C4-2B (cell line): ENCODE measurements around the gene NCK2.

Experiments
- H3K27ac ChIP-seq: fragments of 450-650 bp; 2 replicates; pipeline ENCODE4 v1.5.1; 2017
- CTCF ChIP-seq: fragments of 450-650 bp; conservative IDR thresholded peaks from 2 replicates; pipeline ENCODE4 v1.5.1; 2017; ENCODE audit warnings: mild to moderate bottlenecking
- ZFX ChIP-seq: fragments of 450-650 bp; IDR thresholded peaks from 2 replicates; pipeline ENCODE4 v1.6.1; 2017

NCK2 gene

DNA sequence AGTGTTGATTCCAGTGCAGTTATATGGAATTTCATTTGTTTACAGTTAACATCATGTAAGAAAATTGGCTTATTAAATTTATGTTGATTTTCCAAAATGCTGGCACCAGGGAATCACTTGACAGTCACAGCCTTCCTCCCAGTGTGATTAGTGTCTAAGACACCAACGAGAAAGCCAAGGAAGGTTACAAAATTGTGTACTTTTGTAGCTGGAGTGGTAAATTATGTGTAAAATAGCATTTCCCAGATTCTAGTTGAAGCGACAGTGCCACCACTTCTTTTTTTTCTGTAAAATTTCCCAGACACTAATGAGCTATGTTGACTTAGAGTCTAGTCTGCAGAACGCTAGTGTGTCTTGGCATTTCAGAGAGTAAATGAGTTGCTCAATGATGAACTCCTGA is 101.3 kb downstream of the NCK2 start:
- TF ChIP-seq CTCF (no peak), ZFX (no peak)
- H3K27ac ChIP-seq: no peak overlapping the region

DNA sequence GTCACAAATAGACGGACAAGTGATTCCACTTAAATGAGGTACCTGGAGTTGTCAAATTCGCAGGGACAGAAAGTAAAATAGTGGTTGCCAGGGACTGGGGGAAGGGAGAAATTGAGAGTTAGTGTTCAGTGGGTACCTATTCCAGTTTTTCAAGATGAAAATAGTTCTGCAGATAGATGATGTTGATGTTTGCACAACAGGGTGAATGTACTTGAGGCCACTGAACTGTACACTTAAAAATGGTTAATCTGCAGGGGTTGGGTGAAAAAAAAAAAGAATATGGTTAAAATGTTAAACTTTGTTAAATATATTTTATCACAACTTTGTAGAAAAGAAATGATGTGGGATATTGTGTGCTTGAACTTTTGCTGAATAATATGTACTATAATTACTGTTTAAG is 102.3 kb downstream of the NCK2 start:
- no peak overlapping the region for H3K27ac ChIP-seq
- TF ChIP-seq CTCF: no peak

GRCh38 chr2:105848367-105848766 is 103.7 kb downstream of the NCK2 start:
- no peak overlapping the region for H3K27ac ChIP-seq
- no peak for TF ChIP-seq CTCF
- TF ChIP-seq ZFX: no peak

- TF ChIP-seq ZFX (no peak), CTCF (no peak)
- no peak overlapping the region for H3K27ac ChIP-seq
Observed at GRCh38 chr2:105849431-105850179, 104.9 kb downstream of the NCK2 start.

GRCh38 chr2:105852066-105852465 is 107.4 kb downstream of the NCK2 start:
- H3K27ac ChIP-seq: no peak overlapping the region
- TF ChIP-seq CTCF: no peak
- TF ChIP-seq ZFX: no peak

DNA sequence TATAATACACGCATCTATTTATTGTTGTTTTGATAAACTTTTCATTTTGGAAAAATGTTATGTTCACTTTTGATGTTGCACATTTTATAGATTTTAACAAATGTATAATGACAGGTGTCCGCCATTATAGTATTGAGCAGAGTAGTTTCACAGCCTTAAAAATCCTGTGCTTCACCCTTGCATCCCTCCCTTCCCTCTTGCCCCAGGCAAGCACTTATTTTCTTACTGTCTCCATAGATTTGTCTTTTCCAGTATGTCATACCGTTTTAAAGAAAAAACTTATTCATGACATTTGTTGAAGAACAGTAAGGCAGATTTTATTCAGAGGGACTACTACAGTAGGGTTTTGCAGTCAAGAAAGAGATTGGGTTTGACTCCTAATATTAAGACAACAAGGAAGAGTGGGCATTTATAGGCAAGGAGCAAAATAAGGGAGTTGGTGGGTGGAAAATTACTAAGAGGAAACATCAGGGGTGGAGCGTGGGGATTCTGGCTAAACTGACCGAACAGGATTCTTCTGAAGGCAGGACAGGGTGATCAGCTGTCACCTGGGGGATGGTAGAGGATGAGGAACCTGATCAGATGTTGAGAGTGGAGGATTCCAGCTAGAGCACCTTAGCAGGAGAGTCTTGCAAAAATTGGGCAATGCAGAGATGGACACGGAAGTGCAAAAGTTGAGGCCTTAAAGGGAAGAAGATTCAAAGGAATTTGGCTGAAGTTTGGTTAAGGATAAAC is 108.8 kb downstream of the NCK2 start:
- no peak for TF ChIP-seq ZFX
- TF ChIP-seq CTCF: no peak
- H3K27ac ChIP-seq: peak overlapping the region; percentile 49; the same call in 1 of the 2 replicates

DNA sequence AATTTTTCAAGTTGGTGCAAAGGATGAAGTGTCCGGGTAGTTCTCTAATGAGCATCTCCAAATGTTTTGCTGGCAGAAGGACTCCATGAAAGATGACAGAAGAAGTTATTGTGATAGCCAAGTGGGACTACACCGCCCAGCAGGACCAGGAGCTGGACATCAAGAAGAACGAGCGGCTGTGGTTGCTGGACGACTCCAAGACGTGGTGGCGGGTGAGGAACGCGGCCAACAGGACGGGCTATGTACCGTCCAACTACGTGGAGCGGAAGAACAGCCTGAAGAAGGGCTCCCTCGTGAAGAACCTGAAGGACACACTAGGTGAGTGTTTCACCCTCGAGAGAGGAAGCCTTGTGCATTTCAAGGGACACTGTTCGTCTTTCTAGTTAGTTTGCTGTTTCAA is 110.3 kb downstream of the NCK2 start:
- peak overlapping the region; percentile 63 for H3K27ac ChIP-seq
- no peak for TF ChIP-seq ZFX
- TF ChIP-seq CTCF: no peak
